Neuron (in vitro differentiated cells): Measurements from ENCODE around the gene POLD1.
"Not testable (repeated sequence)": the region's sequence is repeated elsewhere in the genome, so short reads cannot be mapped to it uniquely, and the experiment has no call there.

Source experiments
- H2AFZ ChIP-seq: one replicate; pipeline ENCODE4 v1.6.1; 2013; ENCODE audit warnings: low read depth, mild to moderate bottlenecking, inconsistent platforms, low read length, moderate library complexity
- H3K27me3 ChIP-seq: one replicate; pipeline ENCODE4 v1.6.1; 2013; ENCODE audit warnings: low read length; ENCODE audit not compliant: insufficient read depth
- H3K36me3 ChIP-seq: one replicate; pipeline ENCODE4 v1.6.1; 2013; ENCODE audit warnings: low read length; ENCODE audit not compliant: insufficient read depth
- H3K4me1 ChIP-seq: one replicate; pipeline ENCODE4 v1.6.1; 2013; ENCODE audit warnings: low read length; ENCODE audit not compliant: insufficient read depth
- H3K4me3 ChIP-seq: 2 replicates; pipeline ENCODE4 v1.5.1; 2013; ENCODE audit warnings: mild to moderate bottlenecking, low read length, moderate library complexity
- H3K9me3 ChIP-seq: one replicate; pipeline ENCODE4 v1.6.1; 2013; ENCODE audit warnings: low read length

Gene POLD1

DNA sequence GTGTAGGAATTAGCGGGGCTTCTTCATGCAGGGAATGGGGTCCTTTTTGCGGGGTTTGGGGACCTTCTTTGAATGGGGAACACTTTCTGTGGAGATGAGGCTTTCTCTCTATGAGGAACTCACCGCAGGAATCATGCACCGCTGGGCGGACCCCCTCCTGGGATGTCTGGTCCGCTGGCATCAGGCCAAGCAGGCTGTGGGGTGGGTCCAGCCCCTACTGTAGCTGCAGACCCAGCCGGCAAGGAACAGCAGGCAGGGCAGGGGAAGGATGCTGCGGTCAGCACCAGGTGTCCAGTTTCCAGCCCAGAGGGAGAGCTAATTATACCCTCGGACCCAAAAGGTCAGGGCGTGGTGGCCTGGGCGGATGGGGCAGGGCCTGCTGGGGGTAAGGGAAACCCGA lies 50.4 kb downstream of the POLD1 start:
- Histone ChIP-seq H3K27me3 (peaks cover 25% of the 10 kb centered on the region), H3K4me1 (peaks cover 9% of the 10 kb centered on the region), H3K4me3 (no peak overlapping the region), H2AFZ (no peak overlapping the region), H3K36me3 (no peaks in the 10 kb centered on the region), H3K9me3 (peaks cover 2% of the 10 kb centered on the region)

DNA sequence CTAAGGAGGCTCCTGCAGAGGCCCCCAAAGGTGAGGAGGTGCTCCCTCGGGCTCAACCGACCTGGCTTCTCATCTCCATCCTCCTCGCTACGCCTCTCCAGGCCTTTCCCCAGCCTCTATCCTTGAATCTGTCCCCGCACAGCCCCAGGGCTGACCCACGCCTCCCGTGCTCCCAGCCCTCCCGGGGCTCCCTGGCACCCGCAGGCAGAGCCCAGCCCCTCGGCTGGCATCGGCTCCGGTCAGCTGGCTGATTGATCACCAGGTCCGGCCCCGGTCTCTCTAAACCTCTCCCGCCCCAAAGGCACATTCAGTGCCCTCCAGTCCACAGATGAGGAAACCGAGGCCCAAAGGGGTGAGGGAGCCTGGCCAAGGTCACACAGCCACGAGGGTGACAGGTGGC lies 51.1 kb downstream of the POLD1 start:
- peaks cover 2% of the 10 kb centered on the region for H3K9me3 ChIP-seq
- peaks cover 21% of the 10 kb centered on the region for H3K27me3 ChIP-seq
- H3K4me3 ChIP-seq = no peak overlapping the region
- no peaks in the 10 kb centered on the region for H3K36me3 ChIP-seq
- peaks cover 9% of the 10 kb centered on the region for H3K4me1 ChIP-seq
- no peak overlapping the region for H2AFZ ChIP-seq

DNA sequence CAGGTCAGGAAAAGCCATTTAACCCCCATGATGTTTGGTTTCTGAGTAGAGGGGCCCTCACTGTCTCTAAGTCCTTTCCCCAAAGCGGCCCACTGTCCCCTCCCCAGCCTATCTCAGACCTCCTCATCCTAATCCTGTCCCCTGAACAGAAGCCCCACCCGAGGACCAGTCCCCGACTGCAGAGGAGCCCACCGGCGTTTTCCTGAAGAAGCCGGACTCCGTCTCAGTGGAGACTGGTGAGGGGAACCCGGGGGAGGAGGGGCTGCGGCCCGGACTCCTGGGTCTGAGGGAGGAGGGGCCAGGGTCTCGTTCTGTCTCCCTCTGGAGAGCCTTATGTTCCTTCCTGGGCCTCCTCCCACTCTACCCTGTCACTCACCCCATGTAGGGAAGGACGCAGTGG lies 51.5 kb downstream of the POLD1 start:
- Histone ChIP-seq H3K4me3 (no peak overlapping the region), H3K27me3 (peaks cover 20% of the 10 kb centered on the region), H3K36me3 (no peaks in the 10 kb centered on the region), H2AFZ (no peak overlapping the region), H3K4me1 (peaks cover 10% of the 10 kb centered on the region), H3K9me3 (peaks cover 2% of the 10 kb centered on the region)

DNA sequence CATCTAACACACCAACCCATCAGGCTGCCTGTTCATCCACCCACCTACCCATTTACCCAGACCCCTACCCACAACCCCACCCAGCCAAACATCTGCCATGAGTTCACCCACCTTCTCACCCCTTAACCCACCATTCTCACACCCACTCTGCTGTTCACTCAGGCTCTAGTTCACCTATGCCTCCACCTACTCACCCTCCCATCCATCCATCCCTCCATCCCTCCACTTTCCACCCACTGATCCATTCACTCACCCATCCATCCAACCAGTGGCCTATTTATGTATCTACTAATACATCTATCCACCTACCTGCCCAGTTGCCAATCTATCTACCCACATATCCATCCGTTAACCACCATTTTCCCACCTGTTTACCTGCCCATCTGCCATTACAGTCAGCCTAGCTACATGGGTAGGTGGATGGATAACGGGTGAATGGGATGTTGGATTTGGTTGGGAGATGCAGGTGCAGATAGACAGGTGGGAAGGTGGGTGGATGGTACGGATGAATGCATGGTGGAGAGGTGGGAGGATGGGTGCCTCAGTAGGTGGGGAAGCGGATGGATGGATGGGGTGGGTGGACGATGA lies 53.8 kb downstream of the POLD1 start:
- Histone ChIP-seq H2AFZ (no peak overlapping the region), H3K27me3 (peaks cover 9% of the 10 kb centered on the region), H3K36me3 (no peaks in the 10 kb centered on the region), H3K4me1 (peaks cover 3% of the 10 kb centered on the region), H3K4me3 (no peak overlapping the region), H3K9me3 (peaks cover 2% of the 10 kb centered on the region)

DNA sequence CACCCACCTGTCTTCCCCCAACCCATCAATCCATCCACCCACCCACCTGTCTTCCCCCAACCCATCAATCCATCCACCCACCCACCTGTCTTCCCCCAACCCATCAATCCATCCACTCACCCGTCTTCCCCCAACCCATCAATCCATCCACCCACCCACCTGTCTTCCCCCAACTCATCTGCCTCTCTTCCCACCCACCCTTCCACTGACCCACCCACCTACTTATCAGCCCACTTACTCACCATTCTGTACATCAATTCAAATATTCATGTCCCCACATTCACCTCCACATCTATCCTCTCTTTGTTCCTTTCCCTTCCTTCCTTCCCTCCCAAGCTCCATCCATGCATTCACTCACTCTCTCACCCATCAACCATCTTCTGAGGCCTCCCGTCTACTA lies 55.0 kb downstream of the POLD1 start:
- not testable (repeated sequence) for H3K36me3 ChIP-seq, H3K9me3 ChIP-seq, H2AFZ ChIP-seq, H3K4me1 ChIP-seq, H3K27me3 ChIP-seq, H3K4me3 ChIP-seq

DNA sequence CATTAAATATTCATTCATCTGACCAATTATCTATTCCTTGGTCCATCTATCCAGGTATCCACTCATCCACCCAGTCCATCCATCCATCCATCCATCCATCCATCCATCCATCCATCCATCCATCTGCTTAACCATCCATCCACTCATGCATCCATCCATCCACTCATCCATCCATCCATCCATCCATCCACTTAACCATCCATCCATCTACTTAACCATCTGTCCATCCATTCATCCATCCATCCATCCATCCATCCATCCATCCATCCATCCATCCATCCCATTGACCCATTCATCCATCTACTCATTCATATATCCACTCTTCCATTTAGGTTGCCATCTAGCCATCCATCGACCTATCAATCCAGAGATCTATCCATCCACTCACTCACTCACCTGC lies 59.9 kb downstream of the POLD1 start:
- H3K27me3 ChIP-seq = peaks cover 3% of the 10 kb centered on the region
- H3K36me3 ChIP-seq = no peaks in the 10 kb centered on the region
- H3K9me3 ChIP-seq = peaks cover 1% of the 10 kb centered on the region
- H3K4me1 ChIP-seq = peaks cover 3% of the 10 kb centered on the region
- no peak overlapping the region for H3K4me3 ChIP-seq
- H2AFZ ChIP-seq = no peak overlapping the region

DNA sequence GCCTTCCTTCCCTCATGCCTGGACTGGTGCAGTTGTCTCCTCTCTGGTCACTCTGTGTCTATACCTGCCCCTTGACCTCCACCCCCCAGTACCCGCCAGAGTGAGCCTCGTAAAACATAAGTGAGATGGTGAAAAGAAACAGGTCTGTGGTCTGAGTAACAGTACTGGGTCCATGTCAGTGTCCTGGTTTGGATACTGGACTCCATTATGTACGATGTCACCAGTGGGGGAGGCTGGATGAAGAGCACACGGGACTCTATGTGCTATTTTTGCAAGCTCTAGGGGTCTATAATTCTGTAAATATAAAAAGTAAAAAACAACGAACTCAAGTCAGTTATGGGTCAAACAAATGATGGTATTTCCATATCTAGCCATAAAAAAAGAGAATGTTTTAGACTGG lies 62.9 kb downstream of the POLD1 start:
- no peaks in the 10 kb centered on the region for H3K36me3 ChIP-seq

DNA sequence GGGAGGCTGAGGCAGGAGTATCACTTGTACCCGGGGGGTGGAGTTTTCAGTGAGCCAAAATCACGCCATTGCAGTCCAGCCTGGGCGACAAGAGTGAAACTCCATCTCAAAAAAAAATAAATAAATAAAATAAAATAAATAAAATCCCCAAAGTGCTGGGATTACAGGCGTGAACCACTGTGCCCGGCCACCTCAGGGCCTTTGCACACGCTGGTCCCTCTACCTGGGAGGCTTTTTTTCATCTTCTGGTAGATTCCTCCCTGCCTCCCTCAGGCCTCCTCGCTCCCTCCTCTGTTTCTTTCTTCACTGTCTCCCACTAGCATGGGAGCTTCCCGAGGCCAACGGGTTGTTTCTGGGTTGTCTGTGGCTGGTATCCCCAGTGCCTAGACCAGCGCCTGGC lies 63.6 kb downstream of the POLD1 start:
- peaks cover 1% of the 10 kb centered on the region for H3K9me3 ChIP-seq
- peaks cover 3% of the 10 kb centered on the region for H3K27me3 ChIP-seq
- no peaks in the 10 kb centered on the region for H3K4me1 ChIP-seq
- no peak overlapping the region for H2AFZ ChIP-seq
- H3K4me3 ChIP-seq = no peak overlapping the region
- no peaks in the 10 kb centered on the region for H3K36me3 ChIP-seq

More for the DNA sequence above, 62.9 kb downstream of the POLD1 start:
- Histone ChIP-seq H2AFZ (no peak overlapping the region), H3K27me3 (peaks cover 3% of the 10 kb centered on the region), H3K9me3 (peaks cover 1% of the 10 kb centered on the region), H3K4me1 (no peaks in the 10 kb centered on the region), H3K4me3 (no peak overlapping the region)

DNA sequence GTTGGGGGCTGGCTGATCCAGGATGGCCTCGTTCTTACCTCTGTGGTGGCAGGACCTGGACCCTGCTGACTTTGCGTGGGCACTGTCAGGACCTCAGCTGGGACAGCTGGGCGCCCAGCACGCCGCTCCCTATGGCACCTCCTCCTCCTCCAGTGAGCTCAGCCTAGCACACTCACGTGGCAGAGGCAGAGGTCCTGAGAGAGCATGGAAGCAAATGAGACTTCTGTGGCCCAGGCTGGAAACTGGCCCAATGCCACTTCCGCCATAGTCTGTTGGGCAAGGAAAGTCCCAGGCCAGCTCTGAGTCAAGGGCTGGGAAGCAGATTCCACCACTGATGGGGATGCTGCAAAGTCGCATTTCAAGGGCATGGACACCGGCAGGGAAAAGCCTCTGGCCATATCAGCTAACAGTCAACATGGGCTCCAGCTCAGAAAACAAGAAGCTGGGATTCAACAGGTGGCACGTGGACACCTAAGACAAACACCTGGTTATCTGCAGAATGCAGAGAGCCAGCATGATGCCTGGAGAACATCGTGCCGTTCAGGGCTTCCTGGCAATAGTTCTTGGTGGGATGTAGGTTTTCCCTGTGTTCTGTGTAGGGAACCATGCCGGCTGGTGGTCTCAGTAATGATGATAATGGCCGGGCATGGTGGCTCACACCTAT lies 65.2 kb downstream of the POLD1 start:
- Histone ChIP-seq H3K36me3 (no peaks in the 10 kb centered on the region), H3K4me1 (no peaks in the 10 kb centered on the region), H2AFZ (no peak overlapping the region), H3K27me3 (peaks cover 3% of the 10 kb centered on the region), H3K9me3 (peaks cover 1% of the 10 kb centered on the region), H3K4me3 (no peak overlapping the region)

DNA sequence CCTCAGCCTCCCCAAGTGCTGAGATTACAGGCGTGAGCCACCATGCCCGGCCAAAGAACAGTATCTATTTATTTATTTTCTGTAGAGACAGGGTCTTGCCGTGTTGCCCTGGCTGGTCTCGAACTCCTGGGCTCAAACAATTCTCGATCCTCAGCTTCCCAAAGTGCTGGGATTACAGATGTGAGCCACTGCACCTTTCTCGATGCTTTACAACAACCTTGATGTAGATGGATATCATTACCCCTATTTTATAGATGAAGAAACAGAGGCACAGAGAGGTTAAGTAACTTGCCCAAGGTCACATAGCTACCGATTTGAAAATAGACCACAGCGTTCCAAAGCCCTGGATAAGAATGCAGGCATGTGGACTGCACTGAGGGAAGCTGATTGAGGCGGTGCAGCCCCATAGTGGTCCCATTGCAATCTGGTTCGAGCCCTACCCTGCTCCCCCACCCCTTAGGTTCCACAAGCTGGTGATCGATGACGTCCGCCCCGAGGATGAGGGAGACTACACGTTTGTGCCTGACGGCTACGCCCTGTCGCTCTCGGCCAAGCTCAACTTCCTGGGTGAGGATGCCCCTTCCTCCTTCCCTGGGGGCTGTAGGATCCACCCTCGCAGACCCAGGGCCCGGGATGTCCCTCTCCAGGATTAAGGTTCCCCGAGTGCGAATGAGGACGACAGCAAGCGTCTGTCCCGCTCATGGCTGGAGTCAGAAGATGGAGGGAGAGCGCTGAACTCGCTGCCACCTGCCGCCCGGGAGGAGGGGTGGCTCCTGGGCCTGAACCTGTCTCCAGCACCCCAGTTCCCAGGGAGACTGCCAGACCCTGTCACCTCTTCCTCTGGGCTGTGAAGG lies 66.4 kb downstream of the POLD1 start:
- H2AFZ ChIP-seq = no peak overlapping the region

DNA sequence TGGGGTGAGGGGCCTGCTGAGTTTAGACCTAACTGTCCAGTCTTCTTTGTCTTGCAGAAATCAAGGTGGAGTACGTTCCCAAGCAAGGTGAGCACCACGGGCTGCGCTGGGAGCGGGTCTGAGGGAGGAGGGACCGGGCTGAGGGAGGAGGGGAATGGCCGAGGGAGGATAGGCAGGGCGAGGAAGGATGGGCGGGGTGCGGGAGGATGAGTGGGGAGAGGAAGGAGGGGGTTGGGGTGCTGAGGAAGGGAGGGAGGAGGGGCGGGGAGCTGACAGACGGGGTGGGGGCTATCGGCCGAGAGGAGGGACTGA lies 67.0 kb downstream of the POLD1 start:
- Histone ChIP-seq H3K9me3 (peaks cover 1% of the 10 kb centered on the region), H3K27me3 (no peaks in the 10 kb centered on the region), H2AFZ (no peak overlapping the region), H3K4me1 (no peaks in the 10 kb centered on the region), H3K4me3 (no peak overlapping the region), H3K36me3 (no peaks in the 10 kb centered on the region)

More for the DNA sequence above, 66.4 kb downstream of the POLD1 start:
- peaks cover 3% of the 10 kb centered on the region for H3K27me3 ChIP-seq
- H3K4me1 ChIP-seq = no peaks in the 10 kb centered on the region
- no peak overlapping the region for H3K4me3 ChIP-seq
- no peaks in the 10 kb centered on the region for H3K36me3 ChIP-seq
- peaks cover 3% of the 10 kb centered on the region for H3K9me3 ChIP-seq

DNA sequence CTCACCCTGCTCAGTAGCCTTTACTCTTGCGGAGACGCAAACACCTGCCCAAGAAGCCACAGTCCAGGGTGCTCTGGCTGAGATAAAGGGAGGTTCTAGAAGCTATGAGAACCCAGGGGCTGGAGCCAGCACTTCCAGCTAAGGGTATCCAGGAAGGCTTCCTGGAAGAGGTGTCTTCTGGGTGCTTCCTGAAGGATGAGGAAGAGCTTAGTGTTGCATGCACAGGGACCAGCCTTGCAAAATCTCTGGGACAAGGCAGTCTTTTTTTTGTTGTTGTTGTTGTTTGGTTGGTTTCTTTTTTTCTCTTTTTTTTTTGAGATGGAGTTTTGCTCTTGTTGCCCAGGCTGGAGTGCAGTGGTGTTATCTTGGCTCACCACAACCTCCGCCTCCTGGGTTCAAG lies 69.1 kb downstream of the POLD1 start:
- Histone ChIP-seq H3K9me3 (peaks cover 1% of the 10 kb centered on the region), H2AFZ (no peak overlapping the region), H3K27me3 (no peaks in the 10 kb centered on the region), H3K4me1 (no peaks in the 10 kb centered on the region), H3K36me3 (no peaks in the 10 kb centered on the region), H3K4me3 (no peak overlapping the region)

DNA sequence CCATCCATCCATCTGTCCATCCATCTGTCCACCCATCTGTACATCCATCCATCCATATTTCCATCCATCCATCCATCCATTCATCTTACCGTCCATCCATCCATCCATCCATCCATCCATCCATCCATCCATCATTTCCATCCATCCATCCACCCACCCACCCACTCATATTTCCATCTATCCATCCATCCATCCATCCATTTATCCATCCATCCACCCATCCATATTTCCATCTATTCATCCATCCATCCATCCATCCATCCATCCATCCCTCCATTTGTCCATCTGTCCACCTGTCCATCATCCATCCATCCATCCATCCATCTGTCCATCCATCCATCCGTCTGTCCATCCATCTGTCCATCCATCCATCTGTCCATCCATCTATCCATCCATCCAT lies 71.8 kb downstream of the POLD1 start:
- peaks cover 7% of the 10 kb centered on the region for H3K4me1 ChIP-seq
- no peak overlapping the region for H2AFZ ChIP-seq
- no peak overlapping the region for H3K4me3 ChIP-seq
- no peaks in the 10 kb centered on the region for H3K27me3 ChIP-seq
- H3K36me3 ChIP-seq = no peaks in the 10 kb centered on the region
- H3K9me3 ChIP-seq = peaks cover 1% of the 10 kb centered on the region
